ENCODE data around the gene RAPGEF4. TPM values are rescaled to one million over a fixed set of nuclear protein-coding genes. Genes with fewer than 3 reads are reported as not detected.

Gene RAPGEF4
- total and polyA plus RNA-seq, 12 donors: 1.2 to 11.2 (median 7.9) TPM

GRCh38 chr2:172848519-172848918, 112.9 kb downstream of the RAPGEF4 start:
- DNase-seq: no peak
- H3K27me3 ChIP-seq: no peaks in the 10 kb centered on the region
- H3K36me3 ChIP-seq: no peaks in the 10 kb centered on the region
- H3K4me3 ChIP-seq: no peak overlapping the region
- peaks cover 0 to 26% (median 3%) of the 10 kb centered on the region in 11 donors for H3K9me3 ChIP-seq
- H3K27ac ChIP-seq: no peak overlapping the region
- intact Hi-C loops (cut with DNase I): no loop called here
- peaks cover 0 to 42% (median 17%) of the 10 kb centered on the region in 9 donors for H3K4me1 ChIP-seq
- no peak for ATAC-seq
- TF ChIP-seq CTCF (IDR thresholded peaks at IDR 0.05): no peak
- WGBS, 2 donors: 54 to 68% methylated on average over 2 of the region's 2 CpGs

- Histone ChIP-seq H3K4me1 (peaks cover 0 to 31% (median 9%) of the 10 kb centered on the region in 9 donors), H3K27me3 (no peaks in the 10 kb centered on the region), H3K4me3 (no peak overlapping the region), H3K36me3 (no peaks in the 10 kb centered on the region), H3K27ac (no peak overlapping the region), H3K9me3 (peaks cover 0 to 35% (median 4%) of the 10 kb centered on the region in 11 donors)
- no peak for TF ChIP-seq CTCF (IDR thresholded peaks at IDR 0.05)
- intact Hi-C loops (cut with DNase I): no loop called here
- peak in 1 of 2 donors; percentile 28 for DNase-seq
- ATAC-seq: peak in 4 of 8 donors; percentile 33 to 63 (median 43)
- WGBS, 2 donors: 72 to 73% methylated on average over 4 of the region's 4 CpGs
Observed at GRCh38 chr2:172849519-172850217, 114.0 kb downstream of the RAPGEF4 start.

GRCh38 chr2:172855588-172855987, 119.9 kb downstream of the RAPGEF4 start:
- ATAC-seq (no peak), DNase-seq (no peak)
- no peaks in the 10 kb centered on the region for H3K36me3 ChIP-seq
- no peak overlapping the region for H3K4me3 ChIP-seq
- H3K27ac ChIP-seq: no peak overlapping the region
- H3K9me3 ChIP-seq: peaks cover 0 to 42% (median 4%) of the 10 kb centered on the region in 11 donors
- H3K27me3 ChIP-seq: no peaks in the 10 kb centered on the region
- peaks cover 0 to 26% (median 14%) of the 10 kb centered on the region in 9 donors for H3K4me1 ChIP-seq
- intact Hi-C loops (cut with DNase I): no loop called here
- TF ChIP-seq CTCF (IDR thresholded peaks at IDR 0.05): no peak

GRCh38 chr2:172856606-172857005, 121.0 kb downstream of the RAPGEF4 start:
- 97 to 98% methylated on average over 2 of the region's 2 CpGs for WGBS, 2 donors
- peaks cover 0 to 32% (median 3%) of the 10 kb centered on the region in 11 donors for H3K9me3 ChIP-seq
- no peak overlapping the region for H3K4me3 ChIP-seq
- intact Hi-C loops (cut with DNase I): no loop called here
- H3K27ac ChIP-seq: no peak overlapping the region
- H3K4me1 ChIP-seq: peaks cover 4 to 36% (median 24%) of the 10 kb centered on the region in 9 donors
- no peaks in the 10 kb centered on the region for H3K27me3 ChIP-seq
- ATAC-seq: no peak
- no peak for TF ChIP-seq CTCF (IDR thresholded peaks at IDR 0.05)
- DNase-seq: no peak
- H3K36me3 ChIP-seq: no peaks in the 10 kb centered on the region
